PC-3 (cell line): ENCODE measurements around the gene DLGAP1. TPM values are rescaled to one million over a fixed set of nuclear protein-coding genes. Genes with fewer than 3 reads are reported as not detected.

Source experiments
- ATAC-seq: fragments of 200-7000 bp; cut with Tn5 transposase; 2 replicates; pipeline ENCODE4 v1.9.1; 2020; ENCODE audit warnings: mild to moderate bottlenecking, moderate library complexity
- BruUV-seq: library from RNA; stranded (reverse); fragments of 400-500 nt; replicated peaks from 2 replicates; lab custom pipeline; 2021; lab: Mats Ljungman, UMichigan
- CTCF ChIA-PET: fragments of 300-600 bp; sonication (Branson Sonifier 250); formaldehyde crosslinking; loops from one replicate; lab custom pipeline; 2022; ENCODE audit warnings: antibody characterized with exemption; lab: Charles Lee
- POLR2A ChIA-PET: fragments of 300-600 bp; sonication (Branson Sonifier 250); formaldehyde crosslinking; loops from one replicate; lab custom pipeline; 2022; ENCODE audit warnings: antibody characterized with exemption; ENCODE audit not compliant: unreplicated experiment; lab: Charles Lee
- DNase-seq: peaks from one replicate; pipeline ENCODE4 v3.0.0-alpha.2; 2015
- H2AFZ ChIP-seq: fragments of 300-600 bp; sonication (generic); 2 replicates; pipeline ENCODE4 v1.6.0; 2016; ENCODE audit warnings: antibody characterized with exemption, low read length
- H3F3A ChIP-seq: fragments of 300-600 bp; sonication (generic); one replicate; pipeline ENCODE4 v1.6.0; 2017; ENCODE audit warnings: antibody characterized with exemption, low read length, control low read depth, mild to moderate bottlenecking; ENCODE audit not compliant: unreplicated experiment
- H3K27ac ChIP-seq: fragments of 300-600 bp; sonication (generic); 2 replicates; pipeline ENCODE4 v1.5.1; 2016; ENCODE audit warnings: mild to moderate bottlenecking, low read length
- H3K27me3 ChIP-seq: fragments of 300-600 bp; sonication (generic); 2 replicates; pipeline ENCODE4 v1.6.1; 2016; ENCODE audit warnings: low read length, mixed read lengths
- H3K36me3 ChIP-seq: fragments of 300-600 bp; sonication (generic); 2 replicates; pipeline ENCODE4 v1.6.1; 2016; ENCODE audit warnings: low read depth, mixed run types, low read length, mixed read lengths
- H3K4me1 ChIP-seq: fragments of 300-600 bp; sonication (generic); 2 replicates; pipeline ENCODE4 v1.5.1; 2016; ENCODE audit warnings: low read length; ENCODE audit not compliant: insufficient read depth
- H3K4me2 ChIP-seq: fragments of 300-600 bp; sonication (generic); 2 replicates; pipeline ENCODE4 v1.6.0; 2016; ENCODE audit warnings: low read length
- H3K4me3 ChIP-seq: fragments of 300-600 bp; sonication (generic); 2 replicates; pipeline ENCODE4 v1.5.1; 2016; ENCODE audit warnings: mild to moderate bottlenecking, low read length, mixed read lengths
- H3K79me2 ChIP-seq: fragments of 300-600 bp; sonication (generic); 2 replicates; pipeline ENCODE4 v1.6.1; 2017; ENCODE audit warnings: low read length, mixed read lengths
- H3K9ac ChIP-seq: fragments of 300-600 bp; sonication (generic); 2 replicates; pipeline ENCODE4 v1.6.0; 2016; ENCODE audit warnings: mild to moderate bottlenecking, low read length
- H3K9me2 ChIP-seq: fragments of 300-600 bp; sonication (generic); replicated peaks from 2 replicates; pipeline ENCODE4 v1.6.1; 2016; ENCODE audit warnings: mixed run types, low read length, mixed read lengths
- H3K9me3 ChIP-seq: fragments of 300-600 bp; sonication (generic); 2 replicates; pipeline ENCODE4 v1.6.1; 2016; ENCODE audit warnings: low read length, mixed read lengths
- H4K20me1 ChIP-seq: fragments of 300-600 bp; sonication (generic); 2 replicates; pipeline ENCODE4 v1.6.1; 2016; ENCODE audit warnings: low read length, mixed read lengths
- EZH2 ChIP-seq: fragments of 300-600 bp; sonication (generic); IDR thresholded peaks from one replicate; pipeline ENCODE4 v1.6.1; 2017; ENCODE audit warnings: antibody characterized with exemption, mild to moderate bottlenecking, low read length; ENCODE audit not compliant: unreplicated experiment
- EZH2phosphoT487 ChIP-seq: fragments of 300-600 bp; sonication (generic); IDR thresholded peaks from 2 replicates; pipeline ENCODE4 v1.6.1; 2018; ENCODE audit warnings: mild to moderate bottlenecking, antibody characterized with exemption, low read length, borderline replicate concordance
- intact Hi-C: fragments of 100-400 bp; cut with micrococcal nuclease; formaldehyde crosslinking; loops from 2 replicates; pipeline ENCODE4 v1.9.0; 2023
- total RNA-seq: library from RNA; depleted of rRNA; stranded (reverse); fragments of >200 nt; gene quantifications from 2 replicates; pipeline ENCODE4 v1.2.3, GENCODE V29; 2014
- TF ChIP-seq, protein P1 (sequence below): fragments of 300-600 bp; sonication (generic); conservative IDR thresholded peaks from 2 replicates; pipeline ENCODE4 v1.5.1; 2017; ENCODE audit warnings: antibody characterized with exemption, low read depth, mild to moderate bottlenecking, low read length

Gene DLGAP1
- total RNA-seq, 1 experiment from 2014 or later, result not detected

DNA sequence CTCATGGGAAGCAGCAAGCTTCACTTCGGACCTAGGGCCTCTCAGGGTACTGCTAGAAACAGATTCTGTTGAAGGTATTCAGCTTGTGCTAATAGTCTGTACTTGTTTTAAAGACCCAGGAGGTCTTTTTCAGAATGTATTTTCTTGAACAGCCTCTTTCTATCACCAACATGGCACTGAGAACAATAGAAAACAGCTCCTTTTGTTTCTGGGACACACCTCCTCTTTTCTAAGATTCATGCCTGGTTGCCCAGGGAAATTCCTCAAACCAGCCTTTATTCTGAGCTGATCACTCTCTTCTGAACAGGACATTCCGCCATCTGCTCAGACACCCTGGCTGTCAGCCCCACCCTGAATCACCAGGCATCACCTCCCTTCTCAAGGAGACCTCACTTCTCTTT, 615.5 kb downstream of the DLGAP1 start:
- no TSS peak for BruUV-seq
- TF ChIP-seq EZH2phosphoT487 (no peak), EZH2 (no peak)
- TF ChIP-seq, protein P1, sequence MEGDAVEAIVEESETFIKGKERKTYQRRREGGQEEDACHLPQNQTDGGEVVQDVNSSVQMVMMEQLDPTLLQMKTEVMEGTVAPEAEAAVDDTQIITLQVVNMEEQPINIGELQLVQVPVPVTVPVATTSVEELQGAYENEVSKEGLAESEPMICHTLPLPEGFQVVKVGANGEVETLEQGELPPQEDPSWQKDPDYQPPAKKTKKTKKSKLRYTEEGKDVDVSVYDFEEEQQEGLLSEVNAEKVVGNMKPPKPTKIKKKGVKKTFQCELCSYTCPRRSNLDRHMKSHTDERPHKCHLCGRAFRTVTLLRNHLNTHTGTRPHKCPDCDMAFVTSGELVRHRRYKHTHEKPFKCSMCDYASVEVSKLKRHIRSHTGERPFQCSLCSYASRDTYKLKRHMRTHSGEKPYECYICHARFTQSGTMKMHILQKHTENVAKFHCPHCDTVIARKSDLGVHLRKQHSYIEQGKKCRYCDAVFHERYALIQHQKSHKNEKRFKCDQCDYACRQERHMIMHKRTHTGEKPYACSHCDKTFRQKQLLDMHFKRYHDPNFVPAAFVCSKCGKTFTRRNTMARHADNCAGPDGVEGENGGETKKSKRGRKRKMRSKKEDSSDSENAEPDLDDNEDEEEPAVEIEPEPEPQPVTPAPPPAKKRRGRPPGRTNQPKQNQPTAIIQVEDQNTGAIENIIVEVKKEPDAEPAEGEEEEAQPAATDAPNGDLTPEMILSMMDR, result no peak
- H3K4me1 ChIP-seq, result no peaks in the 10 kb centered on the region
- no peak overlapping the region for H3K4me3 ChIP-seq
- DNase-seq (no peak), ATAC-seq (no peak)
- H3F3A ChIP-seq, result no peaks in the 10 kb centered on the region
- no peaks in the 10 kb centered on the region for H3K9me2 ChIP-seq
- H3K36me3 ChIP-seq, result no peaks in the 10 kb centered on the region
- H3K27me3 ChIP-seq, result peaks cover 57% of the 10 kb centered on the region
- H3K9ac ChIP-seq, result no peak overlapping the region
- H2AFZ ChIP-seq, result no peak overlapping the region
- CTCF ChIA-PET, result no interaction called here
- no peaks in the 10 kb centered on the region for H4K20me1 ChIP-seq
- no peaks in the 10 kb centered on the region for H3K9me3 ChIP-seq
- POLR2A ChIA-PET, result no interaction called here
- no peak overlapping the region for H3K27ac ChIP-seq
- H3K4me2 ChIP-seq, result no peak overlapping the region
- intact Hi-C loops, result no loop called here
- no peaks in the 10 kb centered on the region for H3K79me2 ChIP-seq

DNA sequence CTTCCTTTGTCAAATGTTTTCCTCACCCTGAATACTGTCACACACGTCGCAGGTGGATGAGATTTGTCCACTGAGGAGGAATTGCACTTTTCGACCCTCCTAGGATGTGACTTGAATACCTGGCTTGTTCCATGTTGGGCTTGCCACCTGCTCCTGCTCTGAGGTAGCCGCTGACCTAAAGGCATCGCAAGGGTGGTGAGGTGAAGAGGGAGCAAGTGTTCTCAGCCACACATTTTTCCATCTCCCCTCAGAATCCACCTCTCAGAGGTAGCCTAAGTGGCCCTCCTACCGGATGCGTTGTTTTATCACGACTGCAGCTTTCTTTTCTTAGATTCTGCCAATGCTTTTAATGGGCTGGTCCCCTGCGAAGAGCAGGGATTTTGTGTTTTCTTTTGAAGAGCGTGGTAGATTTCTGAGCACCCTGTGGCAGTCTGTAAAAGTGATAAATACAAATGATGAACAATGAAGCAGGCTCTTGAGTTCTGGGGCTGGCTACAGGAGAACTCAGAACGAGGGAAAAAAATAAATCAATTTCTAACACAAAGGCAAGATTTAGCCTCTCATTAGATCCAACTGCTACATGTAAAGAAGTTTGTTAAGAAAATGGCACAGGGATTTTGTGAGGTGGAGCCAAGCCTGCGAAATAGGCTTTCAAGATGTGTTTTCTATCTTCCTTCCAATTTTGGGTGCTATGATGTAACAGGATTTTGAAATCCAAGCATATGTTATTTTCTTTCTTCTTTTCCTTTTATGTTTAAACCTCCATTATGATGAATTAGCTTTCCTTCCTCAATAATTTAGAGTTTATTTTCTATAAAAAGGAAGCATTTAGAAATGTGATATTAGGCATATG, 618.4 kb downstream of the DLGAP1 start:
- H3K79me2 ChIP-seq, result no peaks in the 10 kb centered on the region
- H3K9me2 ChIP-seq, result no peaks in the 10 kb centered on the region
- intact Hi-C loops, result no loop called here
- TF ChIP-seq EZH2phosphoT487, result no peak
- TF ChIP-seq, protein P1, result no peak
- no peak for TF ChIP-seq EZH2
- H3K27ac ChIP-seq, result no peak overlapping the region
- H4K20me1 ChIP-seq, result no peaks in the 10 kb centered on the region
- no peak overlapping the region for H2AFZ ChIP-seq
- H3F3A ChIP-seq, result no peaks in the 10 kb centered on the region
- no peaks in the 10 kb centered on the region for H3K4me1 ChIP-seq
- H3K4me3 ChIP-seq, result no peak overlapping the region
- H3K4me2 ChIP-seq, result no peak overlapping the region
- no TSS peak for BruUV-seq
- POLR2A ChIA-PET, result no interaction called here
- no peak overlapping the region for H3K9ac ChIP-seq
- CTCF ChIA-PET, result no interaction called here
- peaks cover 52% of the 10 kb centered on the region for H3K27me3 ChIP-seq
- H3K9me3 ChIP-seq, result no peaks in the 10 kb centered on the region
- H3K36me3 ChIP-seq, result no peaks in the 10 kb centered on the region
- DNase-seq, result no peak
- ATAC-seq, result no peak

DNA sequence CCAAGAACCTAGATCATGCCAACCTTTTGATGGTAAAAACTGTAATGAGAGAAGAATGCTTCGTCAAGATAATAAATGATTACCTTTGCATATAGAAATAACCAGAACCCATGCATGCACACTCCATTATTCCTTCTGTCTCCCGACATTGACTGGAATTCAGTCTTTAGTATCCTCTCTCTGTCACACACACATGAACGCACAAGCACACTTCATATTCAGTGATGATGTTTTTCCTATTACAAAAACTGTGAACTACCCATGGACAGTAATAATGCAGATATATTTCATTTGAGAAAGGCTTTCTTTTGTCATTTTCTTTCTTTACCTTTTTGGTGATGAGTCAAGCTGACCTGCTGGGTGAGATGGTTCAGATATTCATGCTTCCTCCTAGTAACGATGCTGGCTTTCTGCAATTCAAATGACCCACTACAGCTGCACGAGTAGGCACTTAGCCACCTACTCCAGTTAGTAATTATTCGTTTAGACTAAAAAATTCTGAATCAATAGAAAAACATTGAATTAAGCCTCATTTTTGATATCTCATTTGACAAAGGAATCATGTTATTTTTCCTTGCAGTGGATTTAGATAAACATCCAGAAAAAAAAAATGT, 623.0 kb downstream of the DLGAP1 start:
- Histone ChIP-seq H3K4me1 (no peaks in the 10 kb centered on the region), H3K27ac (no peak overlapping the region), H3K4me2 (no peak overlapping the region), H3K79me2 (no peaks in the 10 kb centered on the region), H2AFZ (no peak overlapping the region), H3F3A (no peaks in the 10 kb centered on the region), H3K4me3 (no peak overlapping the region), H3K36me3 (no peaks in the 10 kb centered on the region), H3K9me3 (no peaks in the 10 kb centered on the region), H3K9me2 (no peaks in the 10 kb centered on the region), H4K20me1 (no peaks in the 10 kb centered on the region), H3K9ac (no peak overlapping the region), H3K27me3 (peaks cover 26% of the 10 kb centered on the region)
- POLR2A ChIA-PET, result no interaction called here
- no TSS peak for BruUV-seq
- CTCF ChIA-PET, result no interaction called here
- intact Hi-C loops, result no loop called here
- TF ChIP-seq, protein P1, result no peak
- no peak for ATAC-seq
- no peak for DNase-seq
